HG03565 (cell line): ENCODE data around the gene TMPRSS11A.
A peak's percentile ranks its signal among the peaks of the same experiment; 100 is the strongest.

Experiments
- ATAC-seq: cut with Tn5 transposase; IDR thresholded peaks from one replicate; pipeline ENCODE4 v1.9.1; 2021; ENCODE audit warnings: mild to moderate bottlenecking, moderate library complexity; ENCODE audit not compliant: unreplicated experiment

The TMPRSS11A gene

DNA sequence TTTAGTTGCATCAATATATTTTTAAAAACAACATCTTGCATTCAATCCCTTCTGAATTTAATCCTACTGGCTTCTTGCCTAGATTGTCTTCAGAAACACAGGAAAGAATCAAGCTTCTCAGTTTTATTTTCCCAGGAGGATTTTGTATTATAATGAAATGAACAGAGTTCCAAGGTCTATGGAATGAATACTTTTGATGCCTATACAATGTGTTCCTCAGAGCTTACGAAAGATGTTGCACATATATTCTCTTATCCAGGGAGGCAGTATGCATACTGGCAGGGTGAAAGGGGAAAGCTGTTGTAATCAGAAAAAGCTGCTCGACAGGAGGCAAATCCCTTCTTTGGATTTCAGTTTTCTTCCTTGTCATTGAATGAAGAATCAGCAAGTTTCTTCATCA, 88.3 kb downstream of the TMPRSS11A start:
- no peak for ATAC-seq

DNA sequence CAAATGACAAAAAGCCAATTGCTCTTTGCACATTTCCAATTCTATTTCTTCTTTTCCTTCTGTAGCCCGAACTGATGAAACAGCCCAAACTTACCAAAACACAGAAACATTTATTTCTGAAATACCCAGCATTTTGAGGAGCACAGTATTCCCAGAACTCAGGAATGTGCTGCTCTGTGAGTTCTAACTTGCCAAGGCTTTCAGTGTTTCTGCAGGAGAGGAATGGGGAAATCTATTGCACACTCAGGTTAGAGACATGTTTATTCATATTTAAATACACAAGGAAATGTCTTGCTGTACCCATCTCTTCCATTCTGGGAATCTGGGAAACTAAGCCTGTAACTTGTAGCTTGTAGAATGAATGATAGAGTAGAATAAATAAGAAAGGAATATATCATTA, 90.2 kb downstream of the TMPRSS11A start:
- no peak for ATAC-seq

DNA sequence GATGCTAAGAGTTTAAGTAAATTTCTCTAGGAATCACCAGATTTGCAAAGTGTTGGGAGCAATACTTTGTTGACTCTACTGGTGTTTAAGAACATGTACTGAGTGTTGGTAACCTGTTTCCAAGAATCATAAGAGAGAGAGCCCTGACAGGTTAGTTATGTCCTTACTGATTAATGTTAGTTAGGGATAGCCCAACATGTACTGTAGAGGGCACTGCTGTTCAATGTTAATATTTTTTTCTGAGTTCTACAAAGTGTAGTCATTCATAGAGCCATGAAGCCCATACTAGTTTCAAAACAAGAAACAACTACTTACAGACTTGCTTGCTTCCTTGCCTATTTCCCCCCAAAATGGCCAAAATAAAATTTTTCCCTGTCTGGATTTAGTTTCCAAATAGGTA, 91.4 kb downstream of the TMPRSS11A start:
- ATAC-seq = peak; percentile 94

DNA sequence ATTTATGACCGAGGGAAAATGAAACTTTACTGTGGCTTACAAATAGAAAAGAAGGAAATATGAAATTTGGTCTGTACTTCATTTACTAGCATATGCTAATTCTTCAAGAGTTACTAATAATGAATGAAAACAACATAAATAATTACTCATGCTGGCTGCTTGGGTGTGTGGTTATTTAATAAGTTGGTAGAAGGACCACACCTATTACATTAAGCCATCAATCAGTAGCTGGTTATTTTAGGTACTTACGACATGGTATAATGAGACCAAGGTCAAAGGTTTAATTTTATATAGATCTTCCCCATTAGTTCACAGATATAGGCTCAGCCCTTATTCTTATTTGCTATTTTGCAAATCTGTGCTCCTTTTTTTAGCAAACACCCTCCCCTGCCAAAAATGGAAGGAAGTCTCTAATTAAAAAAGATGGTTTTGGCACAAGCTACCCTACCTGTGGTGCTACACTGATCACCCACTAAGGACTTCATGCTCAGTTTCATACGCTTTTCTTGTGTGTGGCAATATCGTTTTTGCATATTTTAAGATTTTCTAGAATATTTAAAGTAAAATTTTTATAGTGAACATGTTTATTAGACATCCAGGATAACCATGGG, 93.6 kb downstream of the TMPRSS11A start:
- no peak for ATAC-seq

DNA sequence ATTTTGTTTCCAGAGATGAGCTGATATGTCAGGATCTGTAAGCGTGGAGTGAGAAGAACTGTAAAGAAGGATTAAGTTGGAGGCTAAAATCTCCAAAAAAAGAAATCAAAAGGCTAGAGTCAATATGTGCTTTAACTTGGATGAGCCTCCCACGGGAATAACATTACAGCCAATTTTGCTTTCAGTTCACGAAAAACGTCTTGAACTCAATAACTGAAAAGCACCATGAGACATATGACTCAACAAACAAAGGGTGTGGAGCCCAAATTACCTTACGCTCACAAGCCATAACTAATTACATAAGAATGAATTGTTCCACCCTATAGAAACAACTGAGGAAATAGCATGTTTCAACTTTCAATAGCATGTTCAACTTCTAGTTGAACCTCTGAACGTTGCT, 101.8 kb downstream of the TMPRSS11A start:
- ATAC-seq = no peak
